Skeletal muscle satellite cell (primary cell): ENCODE data around the gene ATP10A.

Experiments used
- H3K27me3 ChIP-seq: 2 replicates; pipeline ENCODE4 v1.7.0; 2013; ENCODE audit warnings: low read length; ENCODE audit not compliant: control insufficient read depth, insufficient read depth
- H3K36me3 ChIP-seq: 2 replicates; pipeline ENCODE4 v1.7.0; 2013; ENCODE audit warnings: mild to moderate bottlenecking, control low read depth, low read length; ENCODE audit not compliant: insufficient read depth
- H3K4me1 ChIP-seq: 2 replicates; pipeline ENCODE4 v1.7.0; 2013; ENCODE audit warnings: low read length; ENCODE audit not compliant: control insufficient read depth, insufficient read depth
- H3K4me2 ChIP-seq: 2 replicates; pipeline ENCODE4 v1.7.0; 2013; ENCODE audit warnings: mild to moderate bottlenecking, low read length
- H3K4me3 ChIP-seq: 2 replicates; pipeline ENCODE4 v1.7.0; 2013; ENCODE audit warnings: low read length
- H3K9ac ChIP-seq: 2 replicates; pipeline ENCODE4 v1.7.0; 2013; ENCODE audit warnings: mild to moderate bottlenecking, low read depth, low read length, moderate library complexity
- H3K9me3 ChIP-seq: replicated peaks from 2 replicates; pipeline ENCODE4 v1.7.0; 2013; ENCODE audit warnings: mild to moderate bottlenecking, control low read depth, low read length

ATP10A gene

GRCh38 chr15:25807063-25807462 is 56.1 kb downstream of the ATP10A start:
- H3K4me1 ChIP-seq: peaks cover 16% of the 10 kb centered on the region
- no peak overlapping the region for H3K4me2 ChIP-seq
- H3K9ac ChIP-seq: no peak overlapping the region
- no peaks in the 10 kb centered on the region for H3K36me3 ChIP-seq
- H3K27me3 ChIP-seq: no peaks in the 10 kb centered on the region
- H3K9me3 ChIP-seq: no peaks in the 10 kb centered on the region
- H3K4me3 ChIP-seq: no peak overlapping the region

DNA sequence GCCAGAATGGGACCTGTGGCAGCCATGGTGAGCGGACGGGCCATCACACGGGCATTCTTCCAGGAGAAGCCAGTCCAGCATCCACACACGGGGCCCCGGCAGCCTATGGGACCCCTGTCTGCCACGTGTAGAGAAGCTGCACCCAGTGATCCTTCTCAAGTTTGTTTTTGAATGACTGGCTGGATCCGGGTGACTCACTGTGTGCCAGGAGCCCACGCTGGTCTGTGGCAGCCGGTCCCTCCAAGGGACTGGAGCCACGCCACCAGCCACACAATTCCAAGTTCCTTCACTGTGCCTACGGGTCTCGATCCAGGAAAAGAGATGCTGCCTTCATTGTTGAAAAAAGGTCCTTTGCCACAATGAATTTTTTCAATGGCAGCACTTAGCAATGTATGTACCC is 58.1 kb downstream of the ATP10A start:
- Histone ChIP-seq H3K9me3 (no peaks in the 10 kb centered on the region), H3K4me2 (peak overlapping the region; percentile 28), H3K4me1 (peaks cover 16% of the 10 kb centered on the region), H3K9ac (peak overlapping the region; percentile 8), H3K36me3 (no peaks in the 10 kb centered on the region), H3K27me3 (no peaks in the 10 kb centered on the region), H3K4me3 (no peak overlapping the region)

DNA sequence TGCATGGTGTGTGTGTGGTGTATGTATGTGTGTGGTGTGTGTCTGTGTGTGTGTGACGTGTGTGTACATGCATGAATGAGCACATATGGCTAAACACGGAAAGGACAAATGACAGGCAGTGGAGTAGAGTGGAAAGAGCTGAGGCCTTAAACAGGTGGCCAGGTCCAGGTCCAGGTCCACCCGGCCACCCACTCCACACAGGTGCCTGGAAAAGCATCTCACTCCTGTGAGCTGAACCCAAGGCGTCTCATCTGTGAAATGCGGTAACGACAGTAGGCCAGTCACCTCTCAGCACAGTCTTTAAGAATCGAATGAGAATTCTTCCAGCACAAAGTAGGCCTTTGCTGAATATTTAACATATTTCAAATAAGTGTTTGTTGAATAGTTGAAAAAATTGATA is 58.7 kb downstream of the ATP10A start:
- no peak overlapping the region for H3K4me2 ChIP-seq
- no peak overlapping the region for H3K4me3 ChIP-seq
- H3K27me3 ChIP-seq: no peaks in the 10 kb centered on the region
- H3K9ac ChIP-seq: no peak overlapping the region
- peaks cover 16% of the 10 kb centered on the region for H3K4me1 ChIP-seq
- H3K9me3 ChIP-seq: no peaks in the 10 kb centered on the region
- no peaks in the 10 kb centered on the region for H3K36me3 ChIP-seq

- no peak overlapping the region for H3K4me2 ChIP-seq
- peaks cover 20% of the 10 kb centered on the region for H3K4me1 ChIP-seq
- H3K27me3 ChIP-seq: no peaks in the 10 kb centered on the region
- no peak overlapping the region for H3K4me3 ChIP-seq
- H3K36me3 ChIP-seq: no peaks in the 10 kb centered on the region
- no peaks in the 10 kb centered on the region for H3K9me3 ChIP-seq
- H3K9ac ChIP-seq: no peak overlapping the region
Measured at GRCh38 chr15:25803541-25803940, 59.6 kb downstream of the ATP10A start.

DNA sequence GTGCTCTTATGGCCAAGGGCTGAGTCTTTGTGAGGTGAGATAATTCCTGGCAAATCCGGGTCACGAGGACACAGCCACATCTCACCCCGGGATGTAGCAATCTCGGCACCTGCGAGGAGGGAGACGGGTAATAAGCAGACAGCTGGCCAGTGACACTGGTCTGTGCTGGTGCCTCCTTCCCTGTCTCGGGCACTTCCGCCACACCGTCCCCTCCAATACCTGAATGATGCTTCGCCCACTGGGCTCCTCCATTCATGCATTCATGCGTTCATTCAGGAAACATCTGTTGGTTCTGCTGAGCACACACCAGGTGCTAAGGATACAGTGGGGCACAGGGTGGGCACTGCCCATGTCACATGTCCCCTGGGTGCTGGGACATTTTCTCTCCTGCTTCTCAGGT is 60.1 kb downstream of the ATP10A start:
- no peaks in the 10 kb centered on the region for H3K9me3 ChIP-seq
- H3K4me2 ChIP-seq: no peak overlapping the region
- H3K36me3 ChIP-seq: no peaks in the 10 kb centered on the region
- no peak overlapping the region for H3K9ac ChIP-seq
- peaks cover 25% of the 10 kb centered on the region for H3K4me1 ChIP-seq
- H3K4me3 ChIP-seq: no peak overlapping the region
- H3K27me3 ChIP-seq: no peaks in the 10 kb centered on the region

- H3K36me3 ChIP-seq: no peaks in the 10 kb centered on the region
- H3K9ac ChIP-seq: no peak overlapping the region
- no peak overlapping the region for H3K4me2 ChIP-seq
- no peaks in the 10 kb centered on the region for H3K9me3 ChIP-seq
- peaks cover 32% of the 10 kb centered on the region for H3K4me1 ChIP-seq
- no peak overlapping the region for H3K4me3 ChIP-seq
- no peaks in the 10 kb centered on the region for H3K27me3 ChIP-seq
Measured at GRCh38 chr15:25802285-25802830, 60.8 kb downstream of the ATP10A start.

DNA sequence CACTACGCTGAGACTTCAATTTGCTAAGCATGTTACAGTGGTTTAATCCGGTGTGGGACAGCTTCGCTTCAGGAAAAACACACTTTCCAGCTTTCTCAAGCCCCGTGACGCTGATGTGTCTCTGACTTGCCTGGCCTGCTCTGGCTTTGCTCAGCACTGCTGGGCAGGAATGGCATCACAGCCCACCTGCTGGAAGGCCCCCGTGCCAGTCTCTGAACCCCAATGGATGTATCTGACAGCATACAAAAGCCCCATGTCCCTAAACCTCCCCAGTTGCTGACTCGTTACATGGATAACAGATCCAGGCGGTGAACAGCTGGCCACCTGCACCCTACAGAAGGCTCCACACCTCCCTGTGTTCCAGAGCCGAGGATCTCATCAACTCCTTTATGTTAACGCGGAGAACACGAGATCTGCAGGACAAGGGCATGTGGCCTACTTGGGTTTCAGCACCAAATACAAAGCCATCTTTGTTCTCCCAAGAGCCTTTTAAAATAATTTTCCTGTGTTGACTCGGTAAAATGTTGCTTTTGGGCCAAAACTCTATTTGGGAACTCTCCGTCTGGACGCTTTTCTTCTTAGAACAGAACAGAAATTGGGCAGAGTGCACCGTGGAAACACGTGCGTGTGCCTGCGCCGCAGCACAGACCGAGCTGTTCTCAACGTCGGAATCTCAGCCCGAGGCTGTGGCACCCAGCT is 61.4 kb downstream of the ATP10A start:
- Histone ChIP-seq H3K4me2 (no peak overlapping the region), H3K9ac (no peak overlapping the region), H3K36me3 (no peaks in the 10 kb centered on the region), H3K27me3 (no peaks in the 10 kb centered on the region), H3K9me3 (no peaks in the 10 kb centered on the region), H3K4me1 (peaks cover 35% of the 10 kb centered on the region), H3K4me3 (no peak overlapping the region)

- Histone ChIP-seq H3K9ac (no peak overlapping the region), H3K9me3 (no peaks in the 10 kb centered on the region), H3K4me3 (no peak overlapping the region), H3K36me3 (no peaks in the 10 kb centered on the region), H3K4me1 (peaks cover 35% of the 10 kb centered on the region), H3K4me2 (no peak overlapping the region), H3K27me3 (no peaks in the 10 kb centered on the region)
Measured at GRCh38 chr15:25800761-25801515, 62.2 kb downstream of the ATP10A start.

- Histone ChIP-seq H3K9me3 (no peaks in the 10 kb centered on the region), H3K27me3 (no peaks in the 10 kb centered on the region), H3K36me3 (no peaks in the 10 kb centered on the region), H3K4me2 (no peak overlapping the region), H3K9ac (no peak overlapping the region), H3K4me3 (no peak overlapping the region), H3K4me1 (peaks cover 29% of the 10 kb centered on the region)
Measured at GRCh38 chr15:25799906-25800700, 63.0 kb downstream of the ATP10A start.

- H3K9me3 ChIP-seq: no peaks in the 10 kb centered on the region
- no peaks in the 10 kb centered on the region for H3K27me3 ChIP-seq
- peak overlapping the region; percentile 42 for H3K9ac ChIP-seq
- peak overlapping the region; percentile 40 for H3K4me2 ChIP-seq
- H3K4me1 ChIP-seq: peaks cover 20% of the 10 kb centered on the region
- H3K4me3 ChIP-seq: no peak overlapping the region
- H3K36me3 ChIP-seq: no peaks in the 10 kb centered on the region
Measured at GRCh38 chr15:25797936-25798901, 64.9 kb downstream of the ATP10A start.
